HG02981 (cell line): Measurements from ENCODE around the gene MMRN2.
"Not testable (repeated sequence)": the region's sequence is repeated elsewhere in the genome, so short reads cannot be mapped to it uniquely, and the experiment has no call there.

Source experiments
- ATAC-seq: cut with Tn5 transposase; IDR thresholded peaks from one replicate; pipeline ENCODE4 v1.9.1; 2021; ENCODE audit warnings: mild to moderate bottlenecking, moderate library complexity; ENCODE audit not compliant: unreplicated experiment

Gene MMRN2

GRCh38 chr10:86958116-86958900, 893 bp upstream of the MMRN2 start, which contains the start of gene SNCG:
Gene SNCG, plus strand, starts transcription at chr10:86958599. Its CDS starts 99 bp downstream, at chr10:86958698.
- ATAC-seq = no peak

GRCh38 chr10:86956848-86957448, 467 bp downstream of the MMRN2 start:
- ATAC-seq = no peak

GRCh38 chr10:86956195-86956847, 1.1 kb downstream of the MMRN2 start:
- ATAC-seq = no peak

- ATAC-seq = no peak
Observed at GRCh38 chr10:86955501-86956194, 1.8 kb downstream of the MMRN2 start.

- ATAC-seq = no peak
Observed at GRCh38 chr10:86954681-86955500, 2.5 kb downstream of the MMRN2 start.

GRCh38 chr10:86953747-86954680, 3.4 kb downstream of the MMRN2 start:
- no peak for ATAC-seq

- not testable (repeated sequence) for ATAC-seq
Observed at GRCh38 chr10:86952697-86953096, 4.7 kb downstream of the MMRN2 start.

GRCh38 chr10:86952106-86952505, 5.3 kb downstream of the MMRN2 start:
- ATAC-seq = no peak

GRCh38 chr10:86951184-86951761, 6.1 kb downstream of the MMRN2 start:
- no peak for ATAC-seq

GRCh38 chr10:86950349-86950748, 7.1 kb downstream of the MMRN2 start:
- no peak for ATAC-seq

GRCh38 chr10:86947806-86948205, 9.6 kb downstream of the MMRN2 start:
- not testable (repeated sequence) for ATAC-seq

GRCh38 chr10:86946213-86947155, 10.9 kb downstream of the MMRN2 start:
- ATAC-seq = no peak

- ATAC-seq = no peak
Observed at GRCh38 chr10:86945361-86946212, 11.8 kb downstream of the MMRN2 start.

GRCh38 chr10:86944907-86945306, 12.5 kb downstream of the MMRN2 start:
- no peak for ATAC-seq

GRCh38 chr10:86944471-86944870, 12.9 kb downstream of the MMRN2 start:
- ATAC-seq = no peak

GRCh38 chr10:86944031-86944419, 13.4 kb downstream of the MMRN2 start:
- ATAC-seq = no peak
